NCI-H345 (cell line): ENCODE measurements around the gene ENDOG.
"Not testable (repeated sequence)": the region's sequence is repeated elsewhere in the genome, so short reads cannot be mapped to it uniquely, and the experiment has no call there.

Experiments used
- DNase-seq: peaks from one replicate; lab custom pipeline; 2025; lab: John Stamatoyannopoulos, UW

ENDOG gene

GRCh38 chr9:128862401-128862851, 44.1 kb downstream of the ENDOG start:
- DNase-seq = no peak

GRCh38 chr9:128863647-128864046, 45.3 kb downstream of the ENDOG start:
- DNase-seq = peak; percentile 51

- DNase-seq = no peak
Observed at GRCh38 chr9:128870128-128870940, 52.0 kb downstream of the ENDOG start.

GRCh38 chr9:128870941-128871265, 52.6 kb downstream of the ENDOG start:
- not testable (repeated sequence) for DNase-seq
